Anterior cingulate cortex (tissue), 58 donors: ENCODE data around the gene TANGO2.
A peak's percentile ranks its signal among the peaks of the same experiment; 100 is the strongest.

Experiments
- DNase-seq, 58 donors: peaks; one replicate each; lab custom pipeline; 2025; lab: John Stamatoyannopoulos, UW

TANGO2 gene

GRCh38 chr22:19982991-19983578, 37.8 kb upstream of the TANGO2 start:
- DNase-seq = no peak

DNA sequence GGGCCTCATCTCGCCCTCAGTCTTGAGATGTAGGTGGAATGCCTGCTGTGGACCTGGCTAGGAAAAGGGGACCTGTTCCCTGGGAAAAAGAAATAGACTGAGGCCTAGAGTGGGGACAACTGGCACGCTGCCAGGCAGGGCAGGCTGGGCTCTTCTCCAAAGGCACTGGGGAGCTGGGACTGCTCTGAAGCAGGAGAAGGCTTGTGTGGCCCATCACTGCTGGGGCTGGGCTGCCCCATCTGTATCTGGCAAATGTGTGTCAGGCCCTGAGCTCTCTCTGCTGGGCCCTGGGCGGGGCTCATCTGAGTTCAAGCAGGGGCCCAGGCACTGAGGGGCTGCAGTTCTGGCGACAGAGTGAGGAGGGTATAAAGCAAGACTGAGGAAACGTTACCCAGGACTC, 37.2 kb upstream of the TANGO2 start:
- peak in 11 of 58 donors; percentile 15 to 43 (median 32) for DNase-seq

DNA sequence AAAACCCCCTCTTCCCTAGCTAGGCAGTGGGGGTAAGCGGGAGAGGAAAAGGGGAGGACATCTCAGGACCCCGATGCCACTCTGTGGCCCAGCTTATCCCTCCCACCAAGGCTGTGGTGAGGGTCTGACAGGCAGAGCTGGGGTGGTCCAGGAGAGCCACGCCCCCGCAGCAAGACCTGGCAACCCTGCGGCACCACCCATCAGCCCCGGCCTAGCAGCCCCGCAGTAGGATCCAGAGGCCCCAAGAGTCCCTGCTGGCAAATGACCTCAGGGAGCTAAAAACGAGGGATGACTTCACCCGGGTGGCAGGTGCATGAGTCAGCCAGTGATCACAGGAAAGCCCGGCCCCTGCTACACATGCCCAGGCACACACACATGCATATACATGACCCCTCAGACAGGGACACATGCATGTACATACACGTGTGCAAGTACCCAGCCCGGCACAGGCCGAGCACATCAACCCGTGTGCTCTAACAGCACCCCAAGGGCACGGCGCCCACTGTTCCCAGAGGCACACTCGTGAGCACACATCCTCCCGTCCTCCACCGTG, 36.6 kb upstream of the TANGO2 start:
- peak in 4 of 58 donors; percentile 23 to 32 (median 26) for DNase-seq

DNA sequence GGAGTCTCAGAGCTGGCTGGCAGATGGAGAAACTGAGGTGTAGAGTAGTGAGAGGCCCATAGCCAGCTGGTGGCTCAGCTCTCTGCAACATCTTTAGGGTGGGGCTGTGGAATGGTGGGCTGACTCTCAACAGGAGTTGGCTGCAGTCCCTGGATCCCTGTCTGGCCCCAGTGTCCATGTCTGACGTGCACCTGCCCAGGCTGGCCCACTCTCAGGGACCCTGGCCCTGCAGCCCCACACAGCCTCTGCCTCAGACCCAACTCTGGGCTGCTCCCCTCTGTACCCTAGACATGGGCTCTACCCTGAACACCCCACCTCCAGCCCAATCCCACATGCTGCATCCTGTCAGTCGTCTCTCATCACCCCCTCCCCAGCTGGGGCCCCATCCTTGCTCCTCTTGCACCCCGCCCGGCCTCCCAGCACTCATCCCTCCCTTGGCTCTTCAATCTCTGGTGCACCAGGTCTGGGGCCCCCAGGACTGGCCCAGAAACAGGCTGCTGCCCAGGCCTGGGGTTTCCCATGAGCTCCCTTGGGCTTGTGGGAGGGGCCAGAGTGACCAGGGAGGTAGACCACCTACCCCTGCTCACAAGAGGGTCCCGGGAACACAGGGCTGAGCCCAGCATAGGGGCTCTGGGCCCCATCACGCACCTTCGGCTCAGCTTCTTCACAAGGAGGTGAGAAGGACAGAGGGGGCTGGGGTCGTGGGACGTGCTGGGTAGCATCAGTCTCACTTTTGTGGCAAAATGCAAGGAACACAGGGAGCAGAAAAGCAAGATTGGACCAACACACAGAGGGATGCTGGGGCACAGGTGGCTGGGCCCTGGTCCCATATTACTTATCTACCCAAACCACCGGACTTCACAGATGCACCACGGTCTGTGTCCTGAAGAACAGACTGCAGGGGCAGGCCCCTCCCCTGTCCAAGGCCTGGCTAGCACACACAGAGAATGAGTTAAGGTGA, 35.8 kb upstream of the TANGO2 start:
- no peak for DNase-seq

- DNase-seq = no peak
Observed at GRCh38 chr22:19986011-19986409, 34.9 kb upstream of the TANGO2 start.

DNA sequence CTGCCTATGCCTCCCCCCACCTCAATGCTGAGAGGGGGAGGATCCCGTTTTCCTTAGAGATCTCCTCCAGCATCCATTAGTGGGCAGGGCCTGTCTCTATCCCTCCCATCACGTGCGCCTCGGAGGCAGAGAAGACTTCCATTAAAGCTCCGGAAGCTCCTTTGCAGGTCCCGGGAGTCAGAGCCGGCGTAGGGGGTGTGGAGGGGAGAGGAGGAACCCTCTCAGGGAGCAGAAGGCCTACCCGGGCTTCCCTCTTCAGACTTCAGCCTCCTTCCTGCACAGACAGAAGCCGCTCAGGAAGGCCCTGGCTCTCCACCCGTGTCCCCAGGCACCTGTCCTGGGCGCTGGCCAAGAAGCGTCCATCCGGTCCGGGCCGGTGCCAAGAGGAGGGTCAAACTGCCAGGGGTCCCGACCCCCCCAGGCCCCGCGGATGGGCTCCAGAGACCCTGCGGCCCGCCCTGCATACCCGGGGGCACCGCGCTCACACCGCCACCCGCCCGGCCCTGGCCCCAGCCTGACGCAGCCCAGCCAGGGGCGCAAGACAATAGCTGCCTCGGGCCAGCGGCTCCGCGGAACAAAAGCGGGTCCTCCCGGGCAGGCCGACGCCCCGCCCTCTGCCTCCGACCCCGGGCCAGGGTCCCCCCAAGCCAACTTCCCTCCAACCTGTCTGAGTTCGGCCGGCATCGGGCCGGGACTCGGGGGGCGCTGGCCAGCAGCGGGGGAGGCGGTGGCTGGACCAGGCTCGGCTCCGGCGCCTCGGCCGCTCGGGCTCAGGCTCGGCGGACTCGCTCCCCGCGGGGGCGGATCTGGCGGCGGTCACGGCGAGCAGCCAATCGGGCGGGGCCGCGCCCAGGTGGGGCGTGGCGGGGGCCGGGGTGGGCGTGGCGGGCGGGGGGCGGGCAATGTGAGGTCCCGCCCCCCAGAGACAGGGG, 34.2 kb upstream of the TANGO2 start:
- peak in 47 of 58 donors; percentile 16 to 74 (median 44) for DNase-seq

- DNase-seq = no peak
Observed at GRCh38 chr22:19987394-19988306, 33.3 kb upstream of the TANGO2 start.

DNA sequence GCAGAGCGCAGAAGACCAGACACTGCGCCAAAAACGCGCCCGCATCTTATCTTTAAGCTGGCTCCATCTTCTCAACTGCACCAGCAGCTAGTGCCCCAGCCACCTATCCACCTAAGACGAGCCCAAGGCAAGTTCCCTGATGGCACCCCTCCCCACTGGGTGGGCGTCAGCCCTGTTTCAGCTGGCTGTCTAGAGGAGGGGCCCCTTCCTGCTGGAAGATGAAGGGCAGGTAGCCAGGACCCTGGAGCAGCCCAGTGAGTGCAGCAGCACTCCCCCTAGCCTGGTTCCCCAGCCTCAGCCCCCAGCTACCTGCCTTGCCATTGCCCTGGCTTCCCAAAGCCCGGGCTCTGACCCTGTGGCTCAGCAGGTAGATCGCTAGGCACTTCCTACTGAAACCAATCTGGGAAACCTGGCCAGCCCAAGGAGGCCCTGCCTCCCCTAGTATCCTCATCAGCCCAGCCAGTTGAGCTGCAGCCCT, 32.5 kb upstream of the TANGO2 start:
- DNase-seq = no peak

DNA sequence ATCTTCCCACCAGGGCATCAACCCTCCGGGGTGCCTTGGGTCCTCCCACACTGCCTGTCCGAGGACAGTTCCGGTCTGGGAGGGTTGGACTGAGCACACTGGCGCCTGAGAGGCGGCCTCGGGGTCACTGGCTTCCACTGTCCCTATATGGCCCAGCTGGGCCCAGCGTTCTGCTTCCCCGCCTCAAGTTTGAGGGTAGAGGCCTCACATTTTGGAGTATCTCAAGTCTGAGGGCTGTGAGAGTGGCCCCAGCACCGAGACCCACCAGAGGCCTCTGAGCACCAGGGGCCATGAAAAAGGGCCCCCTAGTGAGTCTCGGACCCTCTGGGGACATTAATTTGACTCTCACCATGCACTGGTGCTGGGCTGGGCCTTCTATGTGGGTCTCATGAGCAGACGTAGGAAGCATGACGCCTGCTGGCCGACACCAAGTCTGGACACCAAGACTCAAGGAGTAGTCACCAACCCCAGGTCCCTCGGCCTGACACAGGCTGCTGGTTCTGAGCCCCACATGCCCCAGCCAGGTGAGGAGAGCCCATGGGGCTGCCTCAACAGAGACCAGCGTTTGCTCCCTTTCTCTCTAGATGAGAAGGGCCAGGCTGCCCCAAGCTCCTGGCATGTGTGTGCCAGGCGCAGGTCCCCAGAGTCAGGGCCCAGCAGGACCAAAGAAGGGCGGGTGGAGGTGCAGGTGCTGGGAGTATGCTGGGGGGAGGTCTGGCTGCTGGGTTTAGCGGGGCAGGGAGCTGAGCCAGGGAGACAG, 31.8 kb upstream of the TANGO2 start:
- no peak for DNase-seq

DNA sequence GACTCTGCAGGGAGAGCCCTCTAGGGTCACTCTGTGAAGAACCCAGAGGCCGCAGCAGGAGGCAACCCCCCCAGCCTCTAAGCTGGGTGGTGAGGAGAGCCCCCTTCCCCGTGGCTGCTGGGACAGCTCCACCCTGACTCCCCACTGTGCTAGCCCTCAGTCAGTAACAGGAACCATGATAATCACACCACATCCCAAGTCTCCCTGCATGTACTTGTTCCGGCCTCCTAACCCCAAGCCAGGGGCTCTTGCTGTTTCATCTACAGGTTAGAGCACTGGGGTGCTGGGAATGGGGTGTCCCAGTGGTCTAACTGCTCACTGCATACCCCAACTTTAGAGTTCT, 31.2 kb upstream of the TANGO2 start:
- DNase-seq = no peak

DNA sequence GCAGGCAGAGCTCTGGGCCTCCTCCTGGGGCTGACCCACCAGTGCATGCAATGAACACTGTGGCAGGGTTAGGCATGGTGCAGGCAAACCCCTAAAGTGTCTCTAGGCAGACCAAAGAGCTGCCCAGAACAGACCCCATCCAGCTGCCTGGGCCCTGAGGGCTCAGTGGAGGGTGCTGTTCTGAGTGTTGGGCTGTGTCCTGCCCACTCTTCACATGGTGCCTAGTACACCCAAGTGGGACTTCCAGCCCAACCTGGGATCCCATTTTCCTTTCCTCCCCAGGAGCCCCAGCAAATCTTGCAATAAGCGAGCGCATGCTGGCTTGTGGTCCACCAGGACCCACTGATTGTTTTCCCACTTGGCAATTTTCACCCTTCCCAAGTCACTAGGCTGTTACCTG, 30.7 kb upstream of the TANGO2 start:
- DNase-seq = no peak

DNA sequence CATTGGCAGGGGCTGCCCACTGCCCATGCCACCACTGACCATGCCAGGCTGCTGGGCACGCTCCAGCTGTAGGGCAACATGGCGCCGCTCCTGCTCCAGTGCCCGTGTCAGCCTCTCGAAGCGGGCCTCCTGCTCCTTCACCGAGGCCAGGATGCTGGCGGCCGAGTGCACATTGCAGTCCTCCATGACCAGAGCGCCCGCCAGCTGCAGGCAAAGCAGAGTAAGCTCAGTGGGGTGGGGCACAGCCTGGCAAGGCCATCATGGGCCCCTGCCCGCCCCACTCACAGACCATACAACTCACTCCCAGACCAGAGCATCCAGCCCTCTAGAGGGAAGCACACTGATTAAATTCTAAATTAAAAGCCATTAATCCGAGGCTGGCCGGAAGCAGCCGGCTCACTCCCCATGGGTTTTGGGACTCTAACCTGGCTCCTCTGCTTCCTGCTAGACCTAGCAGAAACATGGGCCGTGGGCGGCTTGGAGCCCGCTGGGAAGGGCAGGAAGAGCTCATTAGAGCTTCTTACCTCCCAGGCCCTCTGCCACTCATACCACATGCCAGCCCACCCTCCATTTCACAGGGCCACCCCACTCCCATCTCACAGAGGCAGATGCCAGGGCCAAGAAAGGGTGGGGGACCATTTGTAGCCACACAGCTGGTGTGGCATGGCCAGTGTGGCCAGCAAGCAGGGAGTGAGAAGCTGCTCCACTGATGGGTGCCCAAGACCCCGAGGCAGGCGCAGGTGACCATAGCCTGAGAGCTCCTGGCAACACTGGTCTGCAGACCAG, 30.1 kb upstream of the TANGO2 start:
- no peak for DNase-seq

DNA sequence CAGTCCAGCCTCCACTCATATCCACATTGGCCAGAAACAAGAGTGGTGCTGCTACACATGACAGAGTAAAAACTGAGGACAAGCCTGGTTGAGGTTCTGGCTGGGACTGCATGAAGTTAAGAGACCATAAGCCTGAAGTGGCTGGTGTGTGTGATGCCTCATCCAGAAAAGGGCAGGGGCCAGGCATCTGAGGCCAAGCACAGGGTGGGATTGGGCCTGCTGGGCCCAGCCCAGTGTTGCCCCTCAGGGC, 29.6 kb upstream of the TANGO2 start:
- DNase-seq = no peak

- peak in 33 of 58 donors; percentile 16 to 73 (median 49) for DNase-seq
Observed at GRCh38 chr22:19991645-19992451, 29.1 kb upstream of the TANGO2 start.

- DNase-seq = no peak
Observed at GRCh38 chr22:19992481-19992911, 28.4 kb upstream of the TANGO2 start.

- no peak for DNase-seq
Observed at GRCh38 chr22:19992921-19993355, 28.0 kb upstream of the TANGO2 start.

DNA sequence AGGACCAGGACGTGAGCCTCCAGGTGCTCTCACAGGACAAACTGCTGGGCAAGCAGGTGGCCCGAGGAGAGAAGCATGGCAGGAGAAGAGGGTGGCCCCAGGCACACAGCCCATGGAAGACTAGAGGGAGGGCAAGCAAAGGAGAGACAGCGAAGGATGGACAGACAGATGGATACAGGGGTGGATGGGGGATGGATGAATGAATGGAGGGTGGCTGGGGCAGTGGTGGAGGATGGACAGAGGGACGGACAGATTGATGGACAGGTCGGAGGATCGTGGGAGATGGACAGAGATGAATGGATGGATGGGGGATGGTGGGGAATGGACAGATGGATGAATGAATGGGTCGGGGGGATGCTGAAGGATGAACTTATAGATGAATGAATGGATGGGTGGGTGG, 27.0 kb upstream of the TANGO2 start:
- no peak for DNase-seq
